Glutamatergic neuron (in vitro differentiated cells): ENCODE results near the gene ANKDD1B. TPM values are rescaled to one million over a fixed set of nuclear protein-coding genes. Genes with fewer than 3 reads are reported as not detected.

ENCODE experiments used
- DNase-seq: peaks from one replicate; pipeline ENCODE4 v3.0.0; 2022
- H3K27ac Mint-ChIP-seq: one replicate; pipeline ENCODE4 v1.8.0; 2020; ENCODE audit warnings: mild to moderate bottlenecking, mixed read lengths, inconsistent platforms; ENCODE audit not compliant: unreplicated experiment
- H3K27me3 Mint-ChIP-seq: one replicate; pipeline ENCODE4 v1.8.0; 2020; ENCODE audit warnings: mild to moderate bottlenecking, moderate library complexity, mixed read lengths, inconsistent platforms; ENCODE audit not compliant: unreplicated experiment
- H3K36me3 Mint-ChIP-seq: one replicate; pipeline ENCODE4 v1.8.0; 2020; ENCODE audit warnings: mild to moderate bottlenecking, mixed read lengths, inconsistent platforms; ENCODE audit not compliant: unreplicated experiment
- H3K4me1 Mint-ChIP-seq: one replicate; pipeline ENCODE4 v1.8.0; 2020; ENCODE audit warnings: mild to moderate bottlenecking, low read depth, mixed read lengths, inconsistent platforms; ENCODE audit not compliant: unreplicated experiment
- H3K4me3 Mint-ChIP-seq: one replicate; pipeline ENCODE4 v1.8.0; 2020; ENCODE audit warnings: mild to moderate bottlenecking, mixed read lengths, inconsistent platforms; ENCODE audit not compliant: unreplicated experiment
- H3K9me3 Mint-ChIP-seq: one replicate; pipeline ENCODE4 v1.8.0; 2020; ENCODE audit warnings: mild to moderate bottlenecking, moderate library complexity, mixed read lengths, inconsistent platforms; ENCODE audit not compliant: unreplicated experiment
- CTCF ChIP-seq: fragments of 200-600 bp; sonication (generic); IDR thresholded peaks from one replicate; pipeline ENCODE4 v1.5.0; 2021; ENCODE audit not compliant: partially characterized antibody, unreplicated experiment
- total RNA-seq: library from RNA; stranded (reverse); fragmentation: NEBNext Ultra II Directional; extraction: Animal tissue kit (Norgen Biotek cat#: 25700); gene quantifications from one replicate; pipeline ENCODE4 v1.2.1, GENCODE V29; 2021; ENCODE audit not compliant: unreplicated experiment

ANKDD1B gene
- total RNA-seq, 1 donor from 2014 or later, result 2.3 TPM

- no peak for TF ChIP-seq CTCF
- Mint-ChIP-seq H3K4me3 (no peak overlapping the region), H3K9me3 (no peaks in the 10 kb centered on the region), H3K27ac (no peak overlapping the region), H3K27me3 (no peaks in the 10 kb centered on the region), H3K36me3 (no peaks in the 10 kb centered on the region), H3K4me1 (peaks cover 6% of the 10 kb centered on the region)
- no peak for DNase-seq
Measured at GRCh38 chr5:75659791-75660450, 48.7 kb downstream of the ANKDD1B start.

GRCh38 chr5:75660678-75661465 is 49.6 kb downstream of the ANKDD1B start:
- Mint-ChIP-seq H3K36me3 (no peaks in the 10 kb centered on the region), H3K4me1 (peaks cover 6% of the 10 kb centered on the region), H3K9me3 (no peaks in the 10 kb centered on the region), H3K27ac (no peak overlapping the region), H3K4me3 (no peak overlapping the region), H3K27me3 (no peaks in the 10 kb centered on the region)
- no peak for TF ChIP-seq CTCF
- no peak for DNase-seq

- no peak for DNase-seq
- Mint-ChIP-seq H3K4me1 (peaks cover 5% of the 10 kb centered on the region), H3K36me3 (no peaks in the 10 kb centered on the region), H3K4me3 (no peak overlapping the region), H3K9me3 (no peaks in the 10 kb centered on the region), H3K27me3 (no peaks in the 10 kb centered on the region), H3K27ac (no peak overlapping the region)
- TF ChIP-seq CTCF, result no peak
Measured at GRCh38 chr5:75662061-75662460, 50.8 kb downstream of the ANKDD1B start.

GRCh38 chr5:75663579-75664284 is 52.5 kb downstream of the ANKDD1B start:
- no peak for TF ChIP-seq CTCF
- Mint-ChIP-seq H3K9me3 (no peaks in the 10 kb centered on the region), H3K4me1 (peaks cover 8% of the 10 kb centered on the region), H3K27ac (no peak overlapping the region), H3K4me3 (no peak overlapping the region), H3K36me3 (no peaks in the 10 kb centered on the region), H3K27me3 (no peaks in the 10 kb centered on the region)
- DNase-seq, result no peak
